Spleen (tissue), 11 donors: ENCODE results near the gene GPRIN2. TPM values are rescaled to one million over a fixed set of nuclear protein-coding genes. Genes with fewer than 3 reads are reported as not detected.
A peak's percentile ranks its signal among the peaks of the same experiment; 100 is the strongest.

Experiments used
- DNase-seq: peaks from one replicate; pipeline ENCODE4 v3.0.0-alpha.2; 2020
- H3K27ac ChIP-seq, 8 donors: fragments of 200-600 bp; sonication (generic) in 7 of 8; 1 replicate in 4 of 8; 2 replicates in 4 of 8; pipeline versions ENCODE4 v1.5.0 to v1.8.0; 2016 to 2021; ENCODE audit warnings: inconsistent platforms in 4 of 8, mild to moderate bottlenecking in 4 of 8, moderate library complexity in 1 of 8
- H3K27me3 ChIP-seq, 7 donors: fragments of 200-600 bp; sonication (generic) in 6 of 7; replicated peaks in 1 of 7; 1 replicate in 4 of 7; 2 replicates in 3 of 7; pipeline versions ENCODE4 v1.5.0 to v1.8.0; 2016 to 2021; ENCODE audit warnings: inconsistent platforms in 3 of 7, mild to moderate bottlenecking in 1 of 7
- H3K36me3 ChIP-seq, 6 donors: fragments of 200-600 bp; sonication (generic) in 5 of 6; 1 replicate in 4 of 6; 2 replicates in 2 of 6; pipeline versions ENCODE4 v1.5.0 to v1.8.0; 2016 to 2021; ENCODE audit warnings: inconsistent platforms in 2 of 6
- H3K4me1 ChIP-seq, 6 donors: fragments of 200-600 bp; sonication (generic) in 5 of 6; 1 replicate in 3 of 6; 2 replicates in 3 of 6; pipeline versions ENCODE4 v1.5.0 to v1.8.0; 2016 to 2021; ENCODE audit warnings: inconsistent platforms in 3 of 6
- H3K4me3 ChIP-seq, 8 donors: fragments of 200-600 bp; sonication (generic) in 7 of 8; 1 replicate in 4 of 8; 2 replicates in 4 of 8; pipeline versions ENCODE4 v1.5.0 to v1.8.0; 2016 to 2021; ENCODE audit warnings: inconsistent platforms in 4 of 8, mild to moderate bottlenecking in 4 of 8, moderate library complexity in 2 of 8
- H3K9me3 ChIP-seq, 8 donors: fragments of 200-600 bp; sonication (generic) in 7 of 8; 1 replicate in 4 of 8; 2 replicates in 4 of 8; pipeline versions ENCODE4 v1.5.0 to v1.8.0; 2016 to 2021; ENCODE audit warnings: inconsistent platforms in 4 of 8
- CTCF ChIP-seq, 11 experiments: fragments of 200-600 bp in 7 of 11; fragments of 450-650 bp in 4 of 11; sonication (generic) in 4 of 11; IDR thresholded peaks in 8 of 11; conservative IDR thresholded peaks in 3 of 11; 1 replicate in 7 of 11; 2 replicates in 4 of 11; pipeline versions ENCODE4 v1.4.0 to v1.8.0; 2016 to 2021; ENCODE audit warnings: antibody characterized with exemption in 11 of 11, inconsistent platforms in 4 of 11, mild to moderate bottlenecking in 1 of 11
- POLR2A ChIP-seq, 3 donors: fragments of 450-650 bp; IDR thresholded peaks; one replicate each; pipeline ENCODE4 v1.5.1; 2017; ENCODE audit warnings: antibody characterized with exemption in 3 of 3, mild to moderate bottlenecking in 1 of 3
- POLR2AphosphoS5 ChIP-seq, 3 donors: sonication (generic); formaldehyde crosslinking; IDR thresholded peaks; one replicate each; pipeline ENCODE4 v1.5.1; 2017; ENCODE audit warnings: antibody characterized with exemption in 3 of 3
- WGBS, 5 donors: extraction: QIAGEN DNeasy Blood & Tissue Kit in 3 of 5; methylation state at CpG; one replicate each; pipeline versions ENCODE4 v1.1.5 to v1.1.7; 2013 to 2018; 5-methylcytosine and 5-hydroxymethylcytosine counted together
- intact Hi-C: fragments of 100-400 bp; cut with DNase I; formaldehyde crosslinking; loops from one replicate; pipeline ENCODE4 v1.15.0; 2023; ENCODE audit warnings: low total_unique reads
- polyA plus RNA-seq, 3 donors: library from polyadenylated mRNA; stranded (reverse); fragments of 200-250 nt; gene quantifications; one replicate each; pipeline ENCODE4 v1.2.1, GENCODE V29; 2013
- total RNA-seq, 7 donors: library from RNA; depleted of rRNA in 3 of 7; stranded (reverse); fragments of >200 nt in 3 of 7; fragmentation: NEBNext Ultra II Directional in 4 of 7; extraction: Animal tissue kit (Norgen Biotek cat#: 25700) in 4 of 7; gene quantifications; one replicate each; pipeline versions ENCODE4 v1.1.0 to v1.2.1, GENCODE V29; 2016 to 2021
- donor health status: healthy with polysubstance abuse.
- donor health status: DM: no; HTN: no; CAD: no; lungs with moderate emphysema.
- donor health status: DM: no; HTN: no; CAD: no.
- donor health status: Bipolar disorder and iron deficiency.
- donor health status: healthy.
- donor health status: DM: no; HTN: no; CAD: no.
- donor health status: DM: yes; HTN: yes; CAD: no.

GPRIN2 gene
- total and polyA plus RNA-seq, 10 donors: not detected

- intact Hi-C loops: no loop called here
- Histone ChIP-seq H3K4me1 (peaks cover 0 to 4% (median 1%) of the 10 kb centered on the region in 6 donors), H3K4me3 (no peak overlapping the region), H3K27me3 (peaks cover 0 to 35% (median 4%) of the 10 kb centered on the region in 7 donors), H3K36me3 (no peaks in the 10 kb centered on the region), H3K9me3 (no peaks in the 10 kb centered on the region), H3K27ac (no peak overlapping the region)
- TF ChIP-seq POLR2AphosphoS5 (IDR thresholded peaks at IDR 0.05): no peak
- no peak for TF ChIP-seq POLR2A (IDR thresholded peaks at IDR 0.05)
- TF ChIP-seq CTCF (IDR thresholded peaks at IDR 0.05 in 8 of 11, conservative IDR thresholded peaks at IDR 0.05 in 3 of 11): no peak
- peak; percentile 70 for DNase-seq
- 73 to 85% (median 81%) methylated on average over 5 of the region's 5 CpGs for WGBS, 5 donors
Measured at GRCh38 chr10:46545861-46546590, 10.4 kb downstream of the GPRIN2 start.

GRCh38 chr10:46544989-46545791, 11.3 kb downstream of the GPRIN2 start:
- intact Hi-C loops: no loop called here
- 55 to 67% (median 62%) methylated on average over 3 of the region's 3 CpGs for WGBS, 5 donors
- Histone ChIP-seq H3K4me3 (no peak overlapping the region), H3K27me3 (peaks cover 0 to 43% (median 10%) of the 10 kb centered on the region in 7 donors), H3K9me3 (no peaks in the 10 kb centered on the region), H3K4me1 (peaks cover 0 to 7% (median 3%) of the 10 kb centered on the region in 6 donors), H3K27ac (no peak overlapping the region), H3K36me3 (no peaks in the 10 kb centered on the region)
- peak; percentile 65 for DNase-seq
- TF ChIP-seq POLR2AphosphoS5 (IDR thresholded peaks at IDR 0.05) (no peak), POLR2A (IDR thresholded peaks at IDR 0.05) (no peak), CTCF (IDR thresholded peaks at IDR 0.05 in 8 of 11, conservative IDR thresholded peaks at IDR 0.05 in 3 of 11) (peak in 5 of 11 experiments; percentile 12 to 32 (median 24))

GRCh38 chr10:46543466-46544377, 12.7 kb downstream of the GPRIN2 start:
- TF ChIP-seq POLR2A (IDR thresholded peaks at IDR 0.05) (no peak), POLR2AphosphoS5 (IDR thresholded peaks at IDR 0.05) (no peak), CTCF (IDR thresholded peaks at IDR 0.05 in 8 of 11, conservative IDR thresholded peaks at IDR 0.05 in 3 of 11) (no peak)
- Histone ChIP-seq H3K9me3 (no peaks in the 10 kb centered on the region), H3K4me1 (peaks cover 0 to 7% (median 3%) of the 10 kb centered on the region in 6 donors), H3K27me3 (peaks cover 0 to 48% (median 11%) of the 10 kb centered on the region in 7 donors), H3K36me3 (no peaks in the 10 kb centered on the region), H3K4me3 (no peak overlapping the region), H3K27ac (no peak overlapping the region)
- WGBS, 5 donors: 82 to 89% (median 84%) methylated on average over 14 of the region's 14 CpGs
- DNase-seq: peak; percentile 71
- intact Hi-C loops: no loop called here
